ENCODE measurements around the gene TEX51.

Gene TEX51

DNA sequence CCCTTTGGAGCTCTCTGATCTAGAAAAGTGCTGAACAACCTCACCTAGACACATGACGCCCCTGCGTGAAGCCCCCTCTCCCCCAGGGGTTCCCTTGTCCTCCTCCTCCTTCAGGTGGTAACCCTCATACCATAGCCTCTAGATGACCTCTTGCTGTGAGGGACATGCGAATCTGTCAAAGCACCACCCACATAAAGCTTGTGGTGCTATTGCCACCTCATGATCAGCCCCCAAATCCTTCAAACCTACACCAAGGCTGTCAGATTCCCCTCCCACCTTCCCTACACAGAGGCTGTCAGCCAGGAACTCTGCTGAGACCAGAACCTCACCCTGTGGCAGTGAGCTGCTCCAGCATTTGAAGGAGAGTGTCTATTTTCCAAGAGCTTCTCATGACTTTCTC lies 43.1 kb upstream of the TEX51 start:
- H3K27me3 ChIP-seq (ENCODE audit: insufficient read depth, insufficient read length): no peaks in the 10 kb centered on the region
- H3K9ac ChIP-seq (ENCODE audit: insufficient read length, low read depth): no peak overlapping the region
- H3K9me3 ChIP-seq (ENCODE audit: insufficient read depth, low read length): no peaks in the 10 kb centered on the region
- DNase-seq (ENCODE audit: low read depth, low spot score): no peak
- no peak overlapping the region for H3K4me3 ChIP-seq (ENCODE audit: insufficient read length, low read depth)
- H3K36me3 ChIP-seq (ENCODE audit: insufficient read depth, insufficient read length, low read length): no peaks in the 10 kb centered on the region
- TF ChIP-seq YY1 (IDR thresholded peaks at IDR 0.05; ENCODE audit: insufficient read depth, insufficient read length) (no peak), ZNF274 (IDR thresholded peaks at IDR 0.05; ENCODE audit: low read depth, low read length) (no peak), SUZ12 (IDR thresholded peaks at IDR 0.05; ENCODE audit: extremely low read depth, insufficient read depth, insufficient read length) (no peak)
- no peaks in the 10 kb centered on the region for H3K4me1 ChIP-seq (ENCODE audit: insufficient read depth, insufficient read length)

GRCh38 chr2:126856403-126856802 lies 42.3 kb upstream of the TEX51 start:
- TF ChIP-seq YY1 (IDR thresholded peaks at IDR 0.05; ENCODE audit: insufficient read depth, insufficient read length) (no peak), ZNF274 (IDR thresholded peaks at IDR 0.05; ENCODE audit: low read depth, low read length) (no peak), SUZ12 (IDR thresholded peaks at IDR 0.05; ENCODE audit: extremely low read depth, insufficient read depth, insufficient read length) (no peak)
- DNase-seq (ENCODE audit: low read depth, low spot score): no peak
- Histone ChIP-seq H3K9ac (ENCODE audit: insufficient read length, low read depth) (no peak overlapping the region), H3K36me3 (ENCODE audit: insufficient read depth, insufficient read length, low read length) (no peaks in the 10 kb centered on the region), H3K4me3 (ENCODE audit: insufficient read length, low read depth) (no peak overlapping the region), H3K9me3 (ENCODE audit: insufficient read depth, low read length) (no peaks in the 10 kb centered on the region), H3K4me1 (ENCODE audit: insufficient read depth, insufficient read length) (no peaks in the 10 kb centered on the region), H3K27me3 (ENCODE audit: insufficient read depth, insufficient read length) (no peaks in the 10 kb centered on the region)

- DNase-seq (ENCODE audit: low read depth, low spot score): no peak
- no peaks in the 10 kb centered on the region for H3K9me3 ChIP-seq (ENCODE audit: insufficient read depth, low read length)
Measured at GRCh38 chr2:126857502-126857901, 41.2 kb upstream of the TEX51 start.

DNA sequence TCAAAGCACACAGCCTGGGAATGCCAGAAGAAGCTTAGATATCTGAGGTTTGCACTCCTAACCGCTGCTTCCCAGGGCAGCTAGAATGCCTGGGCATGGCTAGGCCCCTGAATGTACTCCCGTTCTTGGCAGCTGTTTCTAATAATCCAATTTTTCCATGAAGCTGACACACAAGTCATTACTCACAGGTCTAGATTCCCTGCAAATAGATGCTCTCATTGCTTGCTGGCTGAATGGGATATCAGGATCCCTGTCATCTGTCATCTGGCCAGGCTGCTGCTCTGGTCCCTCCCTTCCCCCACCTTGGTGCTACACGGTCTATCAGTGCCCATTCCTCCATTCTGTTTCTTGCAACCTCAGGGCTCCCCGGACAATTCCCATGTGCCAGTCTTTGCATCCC lies 40.7 kb upstream of the TEX51 start:
- no peaks in the 10 kb centered on the region for H3K27me3 ChIP-seq (ENCODE audit: insufficient read depth, insufficient read length)
- TF ChIP-seq YY1 (IDR thresholded peaks at IDR 0.05; ENCODE audit: insufficient read depth, insufficient read length) (no peak), SUZ12 (IDR thresholded peaks at IDR 0.05; ENCODE audit: extremely low read depth, insufficient read depth, insufficient read length) (no peak), ZNF274 (IDR thresholded peaks at IDR 0.05; ENCODE audit: low read depth, low read length) (no peak)
- DNase-seq (ENCODE audit: low read depth, low spot score): no peak

More at GRCh38 chr2:126857502-126857901, 41.2 kb upstream of the TEX51 start:
- no peaks in the 10 kb centered on the region for H3K4me1 ChIP-seq (ENCODE audit: insufficient read depth, insufficient read length)
- H3K9ac ChIP-seq (ENCODE audit: insufficient read length, low read depth): no peak overlapping the region
- no peaks in the 10 kb centered on the region for H3K27me3 ChIP-seq (ENCODE audit: insufficient read depth, insufficient read length)
- no peaks in the 10 kb centered on the region for H3K36me3 ChIP-seq (ENCODE audit: insufficient read depth, insufficient read length, low read length)
- H3K4me3 ChIP-seq (ENCODE audit: insufficient read length, low read depth): no peak overlapping the region
- TF ChIP-seq ZNF274 (IDR thresholded peaks at IDR 0.05; ENCODE audit: low read depth, low read length) (no peak), YY1 (IDR thresholded peaks at IDR 0.05; ENCODE audit: insufficient read depth, insufficient read length) (no peak), SUZ12 (IDR thresholded peaks at IDR 0.05; ENCODE audit: extremely low read depth, insufficient read depth, insufficient read length) (no peak)

DNA sequence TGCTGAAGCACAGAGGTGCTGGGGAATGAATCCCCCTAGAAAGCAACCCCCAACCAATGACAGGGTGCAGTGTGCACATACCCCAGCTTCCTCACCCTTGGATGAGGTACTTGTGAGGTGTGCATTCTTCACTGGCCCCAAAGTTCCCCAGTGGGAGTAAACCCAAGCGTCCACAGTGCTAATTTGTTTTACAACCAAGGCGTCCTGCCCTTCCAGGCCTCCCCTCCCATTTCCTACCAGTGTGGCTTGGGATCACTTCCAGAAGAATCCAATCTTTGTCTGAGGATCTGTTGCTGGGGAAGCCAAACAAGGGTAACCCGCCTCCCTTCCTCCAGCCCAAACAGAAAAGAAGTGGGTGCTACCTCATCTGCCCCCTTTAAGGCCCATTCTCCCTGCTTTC lies 40.3 kb upstream of the TEX51 start:
- H3K9ac ChIP-seq (ENCODE audit: insufficient read length, low read depth): no peak overlapping the region
- TF ChIP-seq YY1 (IDR thresholded peaks at IDR 0.05; ENCODE audit: insufficient read depth, insufficient read length): no peak
- no peak for TF ChIP-seq SUZ12 (IDR thresholded peaks at IDR 0.05; ENCODE audit: extremely low read depth, insufficient read depth, insufficient read length)
- no peak for TF ChIP-seq ZNF274 (IDR thresholded peaks at IDR 0.05; ENCODE audit: low read depth, low read length)
- no peaks in the 10 kb centered on the region for H3K9me3 ChIP-seq (ENCODE audit: insufficient read depth, low read length)
- no peaks in the 10 kb centered on the region for H3K27me3 ChIP-seq (ENCODE audit: insufficient read depth, insufficient read length)
- no peaks in the 10 kb centered on the region for H3K36me3 ChIP-seq (ENCODE audit: insufficient read depth, insufficient read length, low read length)
- no peak overlapping the region for H3K4me3 ChIP-seq (ENCODE audit: insufficient read length, low read depth)
- DNase-seq (ENCODE audit: low read depth, low spot score): no peak
- no peaks in the 10 kb centered on the region for H3K4me1 ChIP-seq (ENCODE audit: insufficient read depth, insufficient read length)

More for the DNA sequence above, 40.7 kb upstream of the TEX51 start:
- no peak overlapping the region for H3K4me3 ChIP-seq (ENCODE audit: insufficient read length, low read depth)
- H3K9me3 ChIP-seq (ENCODE audit: insufficient read depth, low read length): no peaks in the 10 kb centered on the region
- H3K36me3 ChIP-seq (ENCODE audit: insufficient read depth, insufficient read length, low read length): no peaks in the 10 kb centered on the region
- no peak overlapping the region for H3K9ac ChIP-seq (ENCODE audit: insufficient read length, low read depth)
- no peaks in the 10 kb centered on the region for H3K4me1 ChIP-seq (ENCODE audit: insufficient read depth, insufficient read length)

- no peaks in the 10 kb centered on the region for H3K9me3 ChIP-seq (ENCODE audit: insufficient read depth, low read length)
- H3K36me3 ChIP-seq (ENCODE audit: insufficient read depth, insufficient read length, low read length): no peaks in the 10 kb centered on the region
- H3K9ac ChIP-seq (ENCODE audit: insufficient read length, low read depth): no peak overlapping the region
- no peak for DNase-seq (ENCODE audit: low read depth, low spot score)
- no peak overlapping the region for H3K4me3 ChIP-seq (ENCODE audit: insufficient read length, low read depth)
- TF ChIP-seq ZNF274 (IDR thresholded peaks at IDR 0.05; ENCODE audit: low read depth, low read length) (no peak), YY1 (IDR thresholded peaks at IDR 0.05; ENCODE audit: insufficient read depth, insufficient read length) (no peak), SUZ12 (IDR thresholded peaks at IDR 0.05; ENCODE audit: extremely low read depth, insufficient read depth, insufficient read length) (no peak)
- no peaks in the 10 kb centered on the region for H3K4me1 ChIP-seq (ENCODE audit: insufficient read depth, insufficient read length)
- no peaks in the 10 kb centered on the region for H3K27me3 ChIP-seq (ENCODE audit: insufficient read depth, insufficient read length)
Measured at GRCh38 chr2:126858991-126859390, 39.7 kb upstream of the TEX51 start.

GRCh38 chr2:126859631-126860030 lies 39.1 kb upstream of the TEX51 start:
- H3K9me3 ChIP-seq (ENCODE audit: insufficient read depth, low read length): no peaks in the 10 kb centered on the region
- no peaks in the 10 kb centered on the region for H3K4me1 ChIP-seq (ENCODE audit: insufficient read depth, insufficient read length)
- H3K27me3 ChIP-seq (ENCODE audit: insufficient read depth, insufficient read length): no peaks in the 10 kb centered on the region
- H3K9ac ChIP-seq (ENCODE audit: insufficient read length, low read depth): no peak overlapping the region
- no peak for DNase-seq (ENCODE audit: low read depth, low spot score)
- TF ChIP-seq ZNF274 (IDR thresholded peaks at IDR 0.05; ENCODE audit: low read depth, low read length): no peak
- no peak for TF ChIP-seq SUZ12 (IDR thresholded peaks at IDR 0.05; ENCODE audit: extremely low read depth, insufficient read depth, insufficient read length)
- no peak for TF ChIP-seq YY1 (IDR thresholded peaks at IDR 0.05; ENCODE audit: insufficient read depth, insufficient read length)
- no peak overlapping the region for H3K4me3 ChIP-seq (ENCODE audit: insufficient read length, low read depth)
- H3K36me3 ChIP-seq (ENCODE audit: insufficient read depth, insufficient read length, low read length): no peaks in the 10 kb centered on the region

All from NT2/D1 (cell line).